ENCODE results near the gene KDM7A. TPM values are rescaled to one million over a fixed set of nuclear protein-coding genes. Genes with fewer than 3 reads are reported as not detected.

The KDM7A gene
- total RNA-seq, 2 donors from 2014 or later: 5.3 to 9.6 TPM

DNA sequence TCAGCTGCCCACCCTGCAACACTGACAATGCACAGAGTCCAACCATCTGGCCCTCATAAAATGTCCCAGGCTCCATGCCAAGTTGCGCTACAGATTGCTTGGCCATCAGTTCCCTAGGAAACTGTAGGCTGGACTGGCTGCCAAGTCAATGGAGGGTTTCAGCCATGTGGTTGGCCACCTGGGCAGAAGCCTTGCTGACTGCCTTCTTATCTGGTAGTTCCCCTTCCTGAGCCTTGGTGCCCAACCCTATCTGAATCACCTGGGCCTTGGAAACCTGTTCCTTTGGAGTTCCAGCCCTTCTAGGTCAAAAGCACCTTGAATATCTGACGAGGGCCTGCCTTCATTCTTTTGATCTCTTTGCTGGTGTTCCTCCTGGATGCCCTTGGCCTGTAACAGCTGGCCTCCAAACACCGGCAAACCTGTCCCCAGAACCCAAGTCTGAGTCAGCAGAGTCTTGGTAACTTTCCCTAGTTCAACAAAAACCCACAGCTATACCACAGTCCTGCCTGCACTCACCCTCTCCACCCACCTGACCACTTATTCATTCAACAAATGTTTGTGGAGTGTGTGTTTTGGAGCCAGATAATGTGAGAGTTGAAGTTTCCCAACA is 37.4 kb upstream of the KDM7A start:
- no peaks in the 10 kb centered on the region for H3K27me3 ChIP-seq

DNA sequence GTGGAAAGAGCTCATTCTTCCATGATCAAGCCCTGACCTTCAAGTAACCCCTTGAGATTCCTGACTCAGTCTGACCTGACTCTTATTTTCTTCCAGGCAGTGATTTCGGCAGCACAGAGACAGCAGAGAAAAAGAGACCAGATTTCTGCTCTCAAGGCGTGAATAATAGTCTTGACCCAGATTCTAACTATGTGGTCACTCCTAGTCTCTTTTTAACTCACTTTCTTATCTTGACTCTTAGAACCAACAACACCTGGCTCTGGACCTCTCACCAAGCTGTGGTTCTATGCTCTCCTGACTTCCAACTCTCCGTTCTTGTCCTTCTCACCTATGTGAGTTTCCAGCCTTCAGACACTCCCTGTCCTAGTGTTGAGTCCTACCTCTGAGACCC is 36.9 kb upstream of the KDM7A start:
- H3K4me1 ChIP-seq: peaks cover 18% of the 10 kb centered on the region
- H3K27me3 ChIP-seq: no peaks in the 10 kb centered on the region
- H3K9me3 ChIP-seq: no peaks in the 10 kb centered on the region
- H3K27ac ChIP-seq: peak overlapping the region; percentile 51 to 90 (median 76)
- 38 to 40% methylated on average over 3 of the region's 3 CpGs for WGBS, 2 donors
- DNase-seq (no peak), ATAC-seq (peak; percentile 78)
- peak in 1 of 3 donors; percentile 8 for TF ChIP-seq POLR2A (IDR thresholded peaks at IDR 0.05)
- TF ChIP-seq, protein P1, sequence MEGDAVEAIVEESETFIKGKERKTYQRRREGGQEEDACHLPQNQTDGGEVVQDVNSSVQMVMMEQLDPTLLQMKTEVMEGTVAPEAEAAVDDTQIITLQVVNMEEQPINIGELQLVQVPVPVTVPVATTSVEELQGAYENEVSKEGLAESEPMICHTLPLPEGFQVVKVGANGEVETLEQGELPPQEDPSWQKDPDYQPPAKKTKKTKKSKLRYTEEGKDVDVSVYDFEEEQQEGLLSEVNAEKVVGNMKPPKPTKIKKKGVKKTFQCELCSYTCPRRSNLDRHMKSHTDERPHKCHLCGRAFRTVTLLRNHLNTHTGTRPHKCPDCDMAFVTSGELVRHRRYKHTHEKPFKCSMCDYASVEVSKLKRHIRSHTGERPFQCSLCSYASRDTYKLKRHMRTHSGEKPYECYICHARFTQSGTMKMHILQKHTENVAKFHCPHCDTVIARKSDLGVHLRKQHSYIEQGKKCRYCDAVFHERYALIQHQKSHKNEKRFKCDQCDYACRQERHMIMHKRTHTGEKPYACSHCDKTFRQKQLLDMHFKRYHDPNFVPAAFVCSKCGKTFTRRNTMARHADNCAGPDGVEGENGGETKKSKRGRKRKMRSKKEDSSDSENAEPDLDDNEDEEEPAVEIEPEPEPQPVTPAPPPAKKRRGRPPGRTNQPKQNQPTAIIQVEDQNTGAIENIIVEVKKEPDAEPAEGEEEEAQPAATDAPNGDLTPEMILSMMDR (IDR thresholded peaks at IDR 0.05): no peak
- H3K4me3 ChIP-seq: no peak overlapping the region
- intact Hi-C loops (cut with DNase I): no loop called here
- no peaks in the 10 kb centered on the region for H3K36me3 ChIP-seq (replicated peaks in 1 of 2; ENCODE audit: insufficient read depth in 1 of 2, low read depth in 2 of 2)

More for the DNA sequence above, 37.4 kb upstream of the KDM7A start:
- Histone ChIP-seq H3K4me1 (peaks cover 18% of the 10 kb centered on the region), H3K36me3 (replicated peaks in 1 of 2; ENCODE audit: insufficient read depth in 1 of 2, low read depth in 2 of 2) (no peaks in the 10 kb centered on the region), H3K27ac (peak overlapping the region; percentile 51 to 90 (median 76)), H3K4me3 (no peak overlapping the region), H3K9me3 (no peaks in the 10 kb centered on the region)
- DNase-seq (peak; percentile 88 to 96 (median 92)), ATAC-seq (peak; percentile 97)
- 13 to 18% methylated on average over 3 of the region's 3 CpGs for WGBS, 2 donors
- intact Hi-C loops (cut with DNase I): no loop called here
- TF ChIP-seq, protein P1 (IDR thresholded peaks at IDR 0.05): no peak
- TF ChIP-seq POLR2A (IDR thresholded peaks at IDR 0.05): no peak

DNA sequence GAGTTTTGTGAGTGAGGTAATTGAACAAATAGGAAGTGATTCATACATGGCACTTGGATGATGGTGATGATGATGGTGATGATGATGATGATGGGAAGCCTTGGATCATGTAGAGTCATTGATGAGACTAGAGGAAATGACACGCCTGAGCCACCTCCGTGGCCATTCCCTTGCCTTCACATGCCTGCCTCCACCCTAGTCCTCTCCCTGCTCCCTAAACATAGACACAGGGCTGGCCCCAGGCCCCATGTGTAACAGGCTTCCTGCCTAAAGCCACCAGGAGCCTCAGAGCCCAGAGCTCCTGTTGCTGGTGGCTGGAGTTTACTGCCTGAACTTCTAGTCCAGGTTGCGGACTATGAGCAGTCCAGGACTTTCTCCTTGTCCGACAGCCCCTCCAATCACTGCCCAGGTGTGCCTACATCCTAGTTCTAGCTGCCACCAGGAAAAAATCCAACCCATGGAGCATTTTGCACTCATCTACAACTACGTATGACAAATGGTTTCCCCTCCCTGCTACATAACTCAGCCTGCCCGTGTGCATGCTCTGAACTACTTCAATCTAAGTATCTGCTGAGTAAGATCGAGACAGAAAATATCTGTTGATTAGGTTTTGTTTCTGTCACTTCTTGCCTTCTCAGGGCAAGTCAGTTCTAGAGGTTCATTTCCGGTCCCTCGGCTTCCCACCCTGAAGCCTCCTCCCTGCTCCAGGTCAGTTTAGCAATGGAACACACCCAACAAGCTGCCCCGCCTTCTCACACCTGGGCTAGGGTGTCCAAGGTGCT is 35.5 kb upstream of the KDM7A start:
- no peaks in the 10 kb centered on the region for H3K36me3 ChIP-seq (replicated peaks in 1 of 2; ENCODE audit: insufficient read depth in 1 of 2, low read depth in 2 of 2)
- H3K4me1 ChIP-seq: peaks cover 18% of the 10 kb centered on the region
- TF ChIP-seq, protein P1 (IDR thresholded peaks at IDR 0.05): no peak
- TF ChIP-seq POLR2A (IDR thresholded peaks at IDR 0.05): no peak
- H3K27ac ChIP-seq: no peak overlapping the region
- no peaks in the 10 kb centered on the region for H3K9me3 ChIP-seq
- intact Hi-C loops (cut with DNase I): no loop called here
- H3K4me3 ChIP-seq: no peak overlapping the region
- no peaks in the 10 kb centered on the region for H3K27me3 ChIP-seq
- ATAC-seq (no peak), DNase-seq (no peak)
- WGBS, 2 donors: 79 to 84% methylated on average over 10 of the region's 10 CpGs

DNA sequence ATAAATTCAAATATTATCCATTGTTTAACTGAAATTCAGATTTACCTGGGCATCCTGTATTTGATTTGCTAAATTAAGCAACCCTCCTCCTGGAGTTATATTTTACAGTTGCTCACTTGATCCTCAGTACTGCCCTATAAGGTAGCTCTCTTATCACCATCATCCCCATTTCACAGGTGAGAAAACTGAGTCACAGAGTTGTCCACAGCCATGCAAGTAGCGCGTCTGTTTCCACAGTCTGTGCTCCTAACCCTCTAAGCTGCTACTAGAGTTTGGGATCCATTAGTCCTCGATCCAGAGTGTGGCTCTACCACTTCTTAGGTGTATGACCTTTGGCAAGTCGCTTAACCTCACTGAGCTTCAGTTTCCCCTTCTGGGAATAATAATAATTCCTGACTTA is 34.9 kb upstream of the KDM7A start:
- Histone ChIP-seq H3K4me3 (no peak overlapping the region), H3K4me1 (peaks cover 18% of the 10 kb centered on the region), H3K27ac (no peak overlapping the region), H3K9me3 (no peaks in the 10 kb centered on the region), H3K36me3 (replicated peaks in 1 of 2; ENCODE audit: insufficient read depth in 1 of 2, low read depth in 2 of 2) (no peaks in the 10 kb centered on the region), H3K27me3 (no peaks in the 10 kb centered on the region)
- TF ChIP-seq, protein P1 (IDR thresholded peaks at IDR 0.05): no peak
- no peak for TF ChIP-seq POLR2A (IDR thresholded peaks at IDR 0.05)
- DNase-seq: no peak
- intact Hi-C loops (cut with DNase I): no loop called here
- 91 to 96% methylated on average over 4 of the region's 4 CpGs for WGBS, 2 donors
- ATAC-seq: no peak
